Vagina (tissue), 2 donors: ENCODE measurements around the gene GPR142.

Source experiments
- POLR2AphosphoS5 ChIP-seq, 2 donors: sonication (generic); formaldehyde crosslinking; IDR thresholded peaks; one replicate each; pipeline ENCODE4 v1.9.0; 2017; ENCODE audit warnings: antibody characterized with exemption in 2 of 2, mild to moderate bottlenecking in 2 of 2, low read depth in 1 of 2; ENCODE audit not compliant: insufficient read depth in 1 of 2
- TF ChIP-seq, protein P1 (sequence below), 3 experiments: fragments of 450-650 bp in 2 of 3; fragments of 200-600 bp in 1 of 3; sonication (generic) in 1 of 3; IDR thresholded peaks; one replicate each; pipeline ENCODE4 v1.5.1; 2017 to 2019; ENCODE audit warnings: antibody characterized with exemption in 3 of 3, mild to moderate bottlenecking in 2 of 3, moderate library complexity in 2 of 3

GRCh38 chr17:74342224-74342623 lies 25.1 kb upstream of the GPR142 start:
- TF ChIP-seq POLR2AphosphoS5 (IDR thresholded peaks at IDR 0.05; ENCODE audit: insufficient read depth in 1 of 2, low read depth in 1 of 2) = no peak
- TF ChIP-seq, protein P1, sequence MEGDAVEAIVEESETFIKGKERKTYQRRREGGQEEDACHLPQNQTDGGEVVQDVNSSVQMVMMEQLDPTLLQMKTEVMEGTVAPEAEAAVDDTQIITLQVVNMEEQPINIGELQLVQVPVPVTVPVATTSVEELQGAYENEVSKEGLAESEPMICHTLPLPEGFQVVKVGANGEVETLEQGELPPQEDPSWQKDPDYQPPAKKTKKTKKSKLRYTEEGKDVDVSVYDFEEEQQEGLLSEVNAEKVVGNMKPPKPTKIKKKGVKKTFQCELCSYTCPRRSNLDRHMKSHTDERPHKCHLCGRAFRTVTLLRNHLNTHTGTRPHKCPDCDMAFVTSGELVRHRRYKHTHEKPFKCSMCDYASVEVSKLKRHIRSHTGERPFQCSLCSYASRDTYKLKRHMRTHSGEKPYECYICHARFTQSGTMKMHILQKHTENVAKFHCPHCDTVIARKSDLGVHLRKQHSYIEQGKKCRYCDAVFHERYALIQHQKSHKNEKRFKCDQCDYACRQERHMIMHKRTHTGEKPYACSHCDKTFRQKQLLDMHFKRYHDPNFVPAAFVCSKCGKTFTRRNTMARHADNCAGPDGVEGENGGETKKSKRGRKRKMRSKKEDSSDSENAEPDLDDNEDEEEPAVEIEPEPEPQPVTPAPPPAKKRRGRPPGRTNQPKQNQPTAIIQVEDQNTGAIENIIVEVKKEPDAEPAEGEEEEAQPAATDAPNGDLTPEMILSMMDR (IDR thresholded peaks at IDR 0.05) = no peak
